Suprapubic skin (tissue), 4 donors: ENCODE measurements around the gene NLRP5. TPM values are rescaled to one million over a fixed set of nuclear protein-coding genes. Genes with fewer than 3 reads are reported as not detected.
A peak's percentile ranks its signal among the peaks of the same experiment; 100 is the strongest.

Source experiments
- DNase-seq, 2 donors: peaks; one replicate each; pipeline ENCODE4 v3.0.0-alpha.2; 2019; ENCODE audit warnings: low spot score in 2 of 2
- H3K27ac ChIP-seq: fragments of 200-600 bp; sonication (generic); one replicate; pipeline ENCODE4 v1.5.1; 2019
- H3K27me3 ChIP-seq: fragments of 200-600 bp; sonication (generic); one replicate; pipeline ENCODE4 v1.5.1; 2019
- H3K36me3 ChIP-seq: fragments of 200-600 bp; sonication (generic); one replicate; pipeline ENCODE4 v1.5.1; 2019
- H3K4me1 ChIP-seq: fragments of 200-600 bp; sonication (generic); one replicate; pipeline ENCODE4 v1.5.1; 2019
- H3K4me3 ChIP-seq: fragments of 200-600 bp; sonication (generic); one replicate; pipeline ENCODE4 v1.5.1; 2019; ENCODE audit warnings: mild to moderate bottlenecking
- H3K9me3 ChIP-seq: fragments of 200-600 bp; sonication (generic); one replicate; pipeline ENCODE4 v1.5.1; 2019
- EP300 ChIP-seq: sonication (generic); formaldehyde crosslinking; IDR thresholded peaks from one replicate; pipeline ENCODE4 v1.6.1; 2017; ENCODE audit warnings: antibody characterized with exemption
- POLR2A ChIP-seq, 2 donors: fragments of 450-650 bp; IDR thresholded peaks; one replicate each; pipeline ENCODE4 v1.6.1; 2017; ENCODE audit warnings: antibody characterized with exemption in 2 of 2, mild to moderate bottlenecking in 2 of 2, moderate library complexity in 2 of 2
- POLR2AphosphoS5 ChIP-seq, 3 donors: sonication (generic); formaldehyde crosslinking; IDR thresholded peaks; one replicate each; pipeline ENCODE4 v1.6.1; 2017; ENCODE audit warnings: antibody characterized with exemption in 3 of 3
- WGBS: methylation state at CpG from one replicate; pipeline ENCODE4 v1.1.5; 2018; 5-methylcytosine and 5-hydroxymethylcytosine counted together
- total RNA-seq, 4 donors: library from RNA; depleted of rRNA; stranded (reverse); fragments of >200 nt; gene quantifications; one replicate each; pipeline ENCODE4 v1.1.0, GENCODE V29; 2016
- TF ChIP-seq, protein P1 (sequence below), 2 donors: fragments of 200-600 bp in 1 of 2; fragments of 450-650 bp in 1 of 2; sonication (generic) in 1 of 2; IDR thresholded peaks; one replicate each; pipeline ENCODE4 v1.5.1; 2016 to 2019; ENCODE audit warnings: antibody characterized with exemption in 2 of 2, mild to moderate bottlenecking in 1 of 2, moderate library complexity in 1 of 2

NLRP5 gene
- total RNA-seq, 4 donors from 2014 or later: not detected

DNA sequence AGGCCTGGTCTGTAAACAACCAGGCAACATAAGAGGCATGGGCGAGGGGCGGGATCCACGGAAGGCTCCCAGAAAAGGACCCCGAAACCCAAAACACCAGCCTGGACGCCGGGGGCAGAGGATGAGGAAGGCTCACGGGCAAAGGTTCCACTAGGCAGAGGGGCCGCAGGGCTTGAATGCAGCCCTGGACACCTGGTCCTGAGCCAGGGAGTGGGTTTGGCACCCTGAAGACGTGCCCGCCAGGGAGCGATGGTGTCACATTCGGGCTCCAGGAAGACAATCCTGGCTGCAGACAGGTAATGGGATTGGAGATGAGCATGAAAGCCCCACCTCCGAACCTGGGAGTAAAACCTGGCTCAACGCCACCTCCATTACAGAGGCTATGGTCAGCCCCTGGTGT is 102.8 kb downstream of the NLRP5 start:
- TF ChIP-seq POLR2A (IDR thresholded peaks at IDR 0.05): no peak
- TF ChIP-seq EP300: no peak
- TF ChIP-seq POLR2AphosphoS5 (IDR thresholded peaks at IDR 0.05): no peak
- TF ChIP-seq, protein P1, sequence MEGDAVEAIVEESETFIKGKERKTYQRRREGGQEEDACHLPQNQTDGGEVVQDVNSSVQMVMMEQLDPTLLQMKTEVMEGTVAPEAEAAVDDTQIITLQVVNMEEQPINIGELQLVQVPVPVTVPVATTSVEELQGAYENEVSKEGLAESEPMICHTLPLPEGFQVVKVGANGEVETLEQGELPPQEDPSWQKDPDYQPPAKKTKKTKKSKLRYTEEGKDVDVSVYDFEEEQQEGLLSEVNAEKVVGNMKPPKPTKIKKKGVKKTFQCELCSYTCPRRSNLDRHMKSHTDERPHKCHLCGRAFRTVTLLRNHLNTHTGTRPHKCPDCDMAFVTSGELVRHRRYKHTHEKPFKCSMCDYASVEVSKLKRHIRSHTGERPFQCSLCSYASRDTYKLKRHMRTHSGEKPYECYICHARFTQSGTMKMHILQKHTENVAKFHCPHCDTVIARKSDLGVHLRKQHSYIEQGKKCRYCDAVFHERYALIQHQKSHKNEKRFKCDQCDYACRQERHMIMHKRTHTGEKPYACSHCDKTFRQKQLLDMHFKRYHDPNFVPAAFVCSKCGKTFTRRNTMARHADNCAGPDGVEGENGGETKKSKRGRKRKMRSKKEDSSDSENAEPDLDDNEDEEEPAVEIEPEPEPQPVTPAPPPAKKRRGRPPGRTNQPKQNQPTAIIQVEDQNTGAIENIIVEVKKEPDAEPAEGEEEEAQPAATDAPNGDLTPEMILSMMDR (IDR thresholded peaks at IDR 0.05): no peak
- no peak for DNase-seq
- Histone ChIP-seq H3K27ac (no peak overlapping the region), H3K36me3 (peaks cover 27% of the 10 kb centered on the region), H3K9me3 (no peaks in the 10 kb centered on the region), H3K27me3 (no peaks in the 10 kb centered on the region), H3K4me1 (peaks cover 17% of the 10 kb centered on the region), H3K4me3 (no peak overlapping the region)
- WGBS: 88% methylated on average over 13 of the region's 14 CpGs

DNA sequence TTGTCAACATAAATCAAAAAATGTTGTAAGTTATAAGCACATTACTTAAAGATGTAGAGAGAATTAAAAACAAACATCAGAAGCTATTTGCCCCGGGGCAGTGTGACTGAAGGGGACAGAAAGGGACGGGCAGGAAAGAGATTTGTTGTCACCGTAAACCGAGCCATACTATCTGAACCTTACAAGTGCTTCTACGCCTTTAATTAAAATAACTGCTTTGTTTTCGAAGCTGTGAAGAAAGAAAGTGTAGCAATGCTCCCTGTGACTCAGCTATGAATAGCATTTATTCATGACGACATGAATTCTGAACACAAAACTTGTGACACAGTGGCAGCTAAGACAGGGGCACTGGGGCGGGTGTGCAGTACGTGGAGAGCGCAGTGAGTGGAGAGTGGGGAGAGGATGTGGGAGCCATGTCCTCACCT is 104.5 kb downstream of the NLRP5 start:
- H3K36me3 ChIP-seq: peaks cover 33% of the 10 kb centered on the region
- WGBS: 54% methylated on average over 10 of the region's 10 CpGs

DNA sequence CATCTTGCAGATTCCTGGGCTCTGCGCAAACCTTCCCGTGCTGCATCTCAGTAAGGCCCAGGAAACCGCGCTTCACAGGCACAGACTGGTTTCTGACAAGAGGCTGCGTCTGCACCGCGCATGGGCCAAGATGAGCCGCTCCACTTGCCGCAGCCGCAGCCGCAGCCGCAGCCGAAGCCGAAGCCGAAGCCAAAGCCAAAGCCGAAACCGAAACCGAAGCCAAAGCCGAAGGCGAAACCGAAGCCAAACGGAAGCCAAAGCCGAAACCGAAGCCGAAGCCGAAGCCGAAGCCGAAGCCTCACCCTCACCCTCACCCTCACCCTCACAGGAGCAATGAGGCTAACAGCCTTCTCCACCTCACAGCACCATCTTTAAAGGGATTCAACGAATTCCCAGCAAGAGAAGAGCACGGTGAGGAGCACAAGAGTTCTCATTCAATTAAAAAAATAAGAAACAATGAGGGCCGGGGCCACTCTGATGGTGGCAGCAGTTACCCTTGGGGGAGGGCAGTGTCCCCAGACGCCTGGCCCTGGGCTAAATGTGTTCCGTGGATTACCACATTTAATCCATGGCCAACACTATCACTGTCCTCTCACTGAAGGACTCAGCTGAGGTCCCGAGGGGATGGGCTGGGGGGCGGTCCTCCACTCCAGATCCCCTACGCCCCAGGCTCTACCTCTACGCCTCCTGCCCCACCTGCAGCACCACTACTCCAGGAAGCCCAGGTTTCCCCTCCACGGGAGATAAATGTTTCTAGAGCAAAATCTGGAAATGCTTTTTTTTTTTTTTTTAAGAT is 105.4 kb downstream of the NLRP5 start:
- peak in 1 of 2 donors; percentile 40 for DNase-seq
- Histone ChIP-seq H3K4me3 (peak overlapping the region; percentile 24), H3K4me1 (peaks cover 17% of the 10 kb centered on the region), H3K36me3 (peaks cover 31% of the 10 kb centered on the region), H3K9me3 (no peaks in the 10 kb centered on the region), H3K27me3 (no peaks in the 10 kb centered on the region), H3K27ac (peak overlapping the region; percentile 80)
- 82% methylated on average over 38 of the region's 38 CpGs for WGBS
- TF ChIP-seq POLR2AphosphoS5 (IDR thresholded peaks at IDR 0.05) (no peak), POLR2A (IDR thresholded peaks at IDR 0.05) (no peak), EP300 (no peak)
- TF ChIP-seq, protein P1 (IDR thresholded peaks at IDR 0.05): no peak

More for the DNA sequence above, 104.5 kb downstream of the NLRP5 start:
- Histone ChIP-seq H3K27ac (peak overlapping the region; percentile 80), H3K9me3 (no peaks in the 10 kb centered on the region), H3K4me3 (peak overlapping the region; percentile 24), H3K27me3 (no peaks in the 10 kb centered on the region), H3K4me1 (peaks cover 17% of the 10 kb centered on the region)
- DNase-seq: peak in 1 of 2 donors; percentile 33
- no peak for TF ChIP-seq POLR2A (IDR thresholded peaks at IDR 0.05)
- TF ChIP-seq EP300: no peak
- TF ChIP-seq, protein P1 (IDR thresholded peaks at IDR 0.05): no peak
- no peak for TF ChIP-seq POLR2AphosphoS5 (IDR thresholded peaks at IDR 0.05)

DNA sequence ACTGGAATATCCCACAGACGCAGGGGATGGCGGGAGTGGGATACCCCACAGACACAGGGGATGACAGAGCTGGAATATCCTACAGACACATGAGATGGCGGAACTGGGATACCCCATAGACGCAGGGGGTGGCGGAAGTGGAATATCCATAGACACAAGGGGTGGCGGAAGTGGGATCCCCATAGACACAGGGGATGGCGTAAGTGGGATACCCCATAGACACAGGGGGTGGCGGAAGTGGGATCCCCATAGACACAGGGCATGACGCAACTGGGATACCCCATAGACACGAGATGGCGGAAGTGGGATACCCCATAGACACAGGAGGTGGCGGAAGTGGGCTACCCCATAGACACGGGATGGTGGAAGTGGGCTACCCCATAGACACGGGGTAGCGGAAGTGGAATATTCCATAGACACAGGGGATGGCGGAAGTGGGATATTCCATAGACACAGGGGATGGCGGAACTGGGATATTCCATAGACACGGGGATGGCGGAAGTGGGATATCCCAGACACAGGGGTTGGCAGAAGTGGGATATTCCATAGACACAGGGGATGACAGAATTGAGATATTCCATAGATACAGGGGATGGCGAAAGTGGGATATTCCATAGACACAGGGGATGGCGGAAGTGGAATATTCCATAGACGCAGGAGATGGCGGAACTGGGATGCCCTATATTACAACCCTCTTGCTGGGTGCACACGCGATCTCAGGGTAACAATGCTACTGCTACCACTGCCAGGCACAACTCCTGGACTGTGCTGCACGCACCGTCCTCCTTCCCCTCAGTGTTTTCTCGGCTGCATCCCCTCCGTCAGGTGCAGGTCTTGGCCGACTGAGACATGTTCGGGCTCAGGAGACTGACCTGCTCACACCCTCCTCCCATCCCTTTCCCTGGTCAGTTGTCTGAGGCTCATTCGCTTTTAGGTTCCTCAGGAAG is 106.4 kb downstream of the NLRP5 start:
- Histone ChIP-seq H3K27ac (no peak overlapping the region), H3K9me3 (no peaks in the 10 kb centered on the region), H3K27me3 (no peaks in the 10 kb centered on the region), H3K36me3 (peaks cover 33% of the 10 kb centered on the region), H3K4me3 (no peak overlapping the region), H3K4me1 (peaks cover 17% of the 10 kb centered on the region)
- peak in 1 of 2 donors; percentile 33 for DNase-seq
- 96% methylated on average over 32 of the region's 32 CpGs for WGBS
- TF ChIP-seq EP300 (no peak), POLR2AphosphoS5 (IDR thresholded peaks at IDR 0.05) (no peak), POLR2A (IDR thresholded peaks at IDR 0.05) (no peak)
- TF ChIP-seq, protein P1 (IDR thresholded peaks at IDR 0.05): no peak
